Neural crest cell (in vitro differentiated cells): Measurements from ENCODE around the gene IPPK. TPM values are rescaled to one million over a fixed set of nuclear protein-coding genes. Genes with fewer than 3 reads are reported as not detected.
A peak's percentile ranks its signal among the peaks of the same experiment; 100 is the strongest.

Source experiments
- DNase-seq: peaks from one replicate; pipeline ENCODE4 v3.0.0; 2021; ENCODE audit warnings: low read depth, mixed read lengths, low spot score
- H3K27ac Mint-ChIP-seq: one replicate; pipeline ENCODE4 v1.8.0; 2021; ENCODE audit warnings: mild to moderate bottlenecking, mixed read lengths; ENCODE audit not compliant: unreplicated experiment
- H3K27me3 Mint-ChIP-seq: 2 replicates; pipeline ENCODE4 v1.8.0; 2021; ENCODE audit warnings: low read depth, mild to moderate bottlenecking, mixed read lengths
- H3K36me3 Mint-ChIP-seq: 2 replicates; pipeline ENCODE4 v1.8.0; 2021; ENCODE audit warnings: low read depth, mild to moderate bottlenecking, mixed read lengths
- H3K4me1 Mint-ChIP-seq: 2 replicates; pipeline ENCODE4 v1.8.0; 2021; ENCODE audit warnings: mixed read lengths
- H3K4me3 Mint-ChIP-seq: one replicate; pipeline ENCODE4 v1.8.0; 2021; ENCODE audit warnings: mild to moderate bottlenecking, mixed read lengths
- H3K9me3 Mint-ChIP-seq: 2 replicates; pipeline ENCODE4 v1.8.0; 2021; ENCODE audit warnings: mixed read lengths
- long read RNA-seq: library from polyadenylated mRNA; unstranded; transcript quantifications from one replicate; pipeline ENCODE4 v2.0.0, GENCODE V29; 2020
- total RNA-seq: library from RNA; stranded (reverse); gene quantifications from 2 replicates; pipeline ENCODE4 v1.2.1, GENCODE V29; 2021
- TF ChIP-seq, protein P1 (sequence below): fragments of 200-600 bp; sonication (generic); conservative IDR thresholded peaks from 2 replicates; pipeline ENCODE4 v1.5.0; 2021; ENCODE audit warnings: antibody characterized with exemption, mild to moderate bottlenecking

Gene IPPK
- 13.1 and 15.0 TPM in 2 replicates for total RNA-seq
- long read RNA-seq, full-length matches to known transcripts, result 12 of 22 reads
- long read RNA-seq, partial matches to known transcripts, result 5 of 22 reads
- long read RNA-seq, other reads (novel, unspliced or antisense), result 5 of 22 reads

DNA sequence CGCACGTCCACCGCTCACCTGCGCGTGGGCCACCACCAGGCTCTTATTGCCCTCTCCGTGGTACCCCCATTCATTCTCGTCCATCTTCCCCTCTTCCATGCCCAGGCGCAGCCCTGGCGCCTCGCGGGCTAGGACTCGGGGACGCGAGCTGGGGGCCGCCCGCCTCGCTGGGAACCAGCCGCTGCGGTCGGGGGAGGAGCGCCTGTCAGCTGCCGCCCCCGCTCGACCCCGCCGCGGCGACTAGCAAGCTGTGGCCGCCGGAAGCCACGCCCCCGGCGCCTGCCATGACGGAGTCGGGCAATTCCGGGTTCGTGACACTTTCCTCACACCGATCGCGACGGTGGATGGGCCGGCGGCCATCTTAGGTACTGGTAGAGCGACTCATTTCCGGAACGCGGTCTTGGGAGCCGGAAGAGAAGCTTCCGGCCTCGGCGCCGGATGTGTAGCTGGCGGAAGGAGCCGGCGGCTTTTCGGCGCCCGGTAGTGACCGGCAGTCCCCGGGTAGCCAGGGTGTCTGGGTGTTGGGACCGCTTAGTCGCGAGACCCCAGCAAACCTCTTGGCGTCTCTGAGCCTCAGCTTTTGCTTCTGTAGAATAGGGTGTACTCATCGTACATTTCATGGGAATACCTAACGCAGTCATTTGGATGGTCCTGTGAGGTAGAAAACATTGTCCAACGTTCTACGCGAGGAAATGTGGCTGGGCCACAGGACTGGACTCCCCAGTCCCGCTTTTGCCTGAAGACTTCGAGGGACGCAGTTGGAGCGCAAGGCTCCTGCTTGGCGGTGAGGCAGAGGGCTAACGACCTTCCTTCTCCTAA is at the start of gene IPPK:
IPPK (minus strand) TSS at position 242 of the 819 bp plus-strand sequence; CDS start at position 99, 143 bp downstream.
- H3K27me3 Mint-ChIP-seq, result no peaks in the 10 kb centered on the region
- peak; percentile 91 for DNase-seq
- H3K4me1 Mint-ChIP-seq, result peaks cover 28% of the 10 kb centered on the region
- H3K9me3 Mint-ChIP-seq, result no peaks in the 10 kb centered on the region
- H3K27ac Mint-ChIP-seq, result peak within 1 kb of the TSS; percentile 97
- H3K36me3 Mint-ChIP-seq, result no peaks in the 10 kb centered on the region
- peak within 1 kb of the TSS; percentile 99 for H3K4me3 Mint-ChIP-seq
- TF ChIP-seq, protein P1, sequence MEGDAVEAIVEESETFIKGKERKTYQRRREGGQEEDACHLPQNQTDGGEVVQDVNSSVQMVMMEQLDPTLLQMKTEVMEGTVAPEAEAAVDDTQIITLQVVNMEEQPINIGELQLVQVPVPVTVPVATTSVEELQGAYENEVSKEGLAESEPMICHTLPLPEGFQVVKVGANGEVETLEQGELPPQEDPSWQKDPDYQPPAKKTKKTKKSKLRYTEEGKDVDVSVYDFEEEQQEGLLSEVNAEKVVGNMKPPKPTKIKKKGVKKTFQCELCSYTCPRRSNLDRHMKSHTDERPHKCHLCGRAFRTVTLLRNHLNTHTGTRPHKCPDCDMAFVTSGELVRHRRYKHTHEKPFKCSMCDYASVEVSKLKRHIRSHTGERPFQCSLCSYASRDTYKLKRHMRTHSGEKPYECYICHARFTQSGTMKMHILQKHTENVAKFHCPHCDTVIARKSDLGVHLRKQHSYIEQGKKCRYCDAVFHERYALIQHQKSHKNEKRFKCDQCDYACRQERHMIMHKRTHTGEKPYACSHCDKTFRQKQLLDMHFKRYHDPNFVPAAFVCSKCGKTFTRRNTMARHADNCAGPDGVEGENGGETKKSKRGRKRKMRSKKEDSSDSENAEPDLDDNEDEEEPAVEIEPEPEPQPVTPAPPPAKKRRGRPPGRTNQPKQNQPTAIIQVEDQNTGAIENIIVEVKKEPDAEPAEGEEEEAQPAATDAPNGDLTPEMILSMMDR, result no peak

GRCh38 chr9:92719028-92719647 is 49.2 kb upstream of the IPPK start:
- DNase-seq, result no peak
- Mint-ChIP-seq H3K36me3 (peaks cover 6% of the 10 kb centered on the region), H3K4me3 (no peak overlapping the region), H3K9me3 (no peaks in the 10 kb centered on the region), H3K4me1 (peaks cover 13% of the 10 kb centered on the region), H3K27me3 (no peaks in the 10 kb centered on the region), H3K27ac (no peak overlapping the region)
- TF ChIP-seq, protein P1, result no peak

DNA sequence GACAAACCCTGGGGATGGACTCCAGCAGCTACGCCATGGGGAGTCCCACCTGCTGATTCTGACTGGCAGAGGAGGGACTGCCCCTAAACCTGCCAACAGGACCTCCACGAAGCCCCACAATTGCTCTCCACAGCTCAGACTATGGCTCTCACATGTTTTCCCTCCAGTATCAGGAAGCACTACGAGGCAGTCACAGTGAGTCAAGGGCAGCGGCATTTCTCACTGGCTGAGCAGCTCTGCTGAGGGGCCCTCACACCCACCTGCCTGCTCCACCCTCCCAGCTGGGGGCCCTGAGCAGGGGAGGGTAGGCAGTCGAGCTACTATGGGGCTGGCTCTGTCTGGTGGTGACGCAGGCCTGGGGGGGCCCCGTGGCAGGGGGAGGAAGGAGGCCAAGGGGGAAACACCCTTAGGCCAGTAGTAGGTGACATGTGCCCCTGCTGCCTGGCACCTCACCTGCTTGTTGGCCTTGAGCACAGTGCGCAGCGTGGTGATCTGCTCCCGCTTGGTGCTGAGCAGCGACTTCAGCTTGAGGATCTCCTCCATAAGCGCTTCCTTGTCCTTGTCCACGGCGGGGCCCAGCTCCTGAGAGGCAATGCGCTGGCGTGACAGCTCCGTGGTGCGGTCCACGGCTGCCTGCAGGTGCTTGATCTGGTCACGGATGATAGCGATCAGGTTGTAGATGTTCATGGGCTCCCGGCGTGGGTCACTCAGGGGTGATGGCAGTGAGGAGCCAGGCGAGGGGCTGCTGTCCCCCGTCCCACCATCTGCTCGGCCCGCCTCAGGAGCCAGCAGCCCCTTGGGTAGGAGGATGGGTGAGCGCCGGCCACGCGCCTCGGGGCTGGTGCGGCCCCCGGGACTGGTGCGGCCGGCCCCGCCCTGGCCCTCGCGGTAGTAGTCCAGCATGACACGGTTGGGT is 48.4 kb upstream of the IPPK start:
- no peak for DNase-seq
- H3K36me3 Mint-ChIP-seq, result peaks cover 6% of the 10 kb centered on the region

DNA sequence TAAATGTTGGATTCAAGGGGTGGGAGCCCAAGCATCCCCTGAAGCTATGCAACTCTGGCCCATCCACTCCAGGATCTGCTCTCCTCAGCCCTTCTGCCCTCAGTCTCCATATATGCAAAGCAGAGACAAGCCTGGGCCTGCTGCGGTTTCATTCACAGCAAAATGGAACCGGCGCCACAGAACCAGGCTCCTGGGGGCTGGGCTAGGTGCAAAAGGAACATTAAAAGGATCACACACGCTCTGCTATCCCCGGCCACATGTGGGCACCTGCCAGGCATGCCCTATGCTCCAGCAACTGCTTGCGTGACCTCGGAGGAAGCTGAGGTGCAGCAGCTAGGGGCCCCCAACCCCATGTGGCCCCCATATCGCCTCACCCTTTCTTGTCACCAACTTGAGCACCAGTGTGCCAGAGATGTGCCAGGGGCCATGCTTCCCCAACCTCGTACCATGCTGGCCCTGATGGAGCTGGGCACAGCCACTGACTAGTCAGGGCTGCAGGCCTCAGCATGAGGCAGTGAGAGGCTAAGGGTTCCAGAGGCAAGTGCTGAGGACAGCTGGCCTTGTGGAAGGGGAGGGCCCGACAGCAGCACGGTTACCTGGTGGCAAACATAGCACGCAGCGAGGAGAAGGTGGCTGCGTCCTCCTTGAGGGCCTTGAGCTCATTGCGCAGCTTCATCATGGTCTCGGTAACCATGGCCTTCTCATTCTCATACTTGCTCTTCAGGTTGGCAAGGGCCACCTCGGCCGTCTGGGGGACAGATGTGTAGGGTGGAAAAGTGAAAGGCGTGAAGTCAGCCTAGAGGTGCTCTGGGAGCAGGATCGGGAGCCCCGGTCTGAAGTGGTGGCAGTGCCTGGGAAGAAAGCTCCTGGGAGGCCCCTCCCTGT is 47.5 kb upstream of the IPPK start:
- Mint-ChIP-seq H3K27ac (no peak overlapping the region), H3K27me3 (no peaks in the 10 kb centered on the region)

More for the DNA sequence above, 48.4 kb upstream of the IPPK start:
- Mint-ChIP-seq H3K27me3 (no peaks in the 10 kb centered on the region), H3K9me3 (no peaks in the 10 kb centered on the region), H3K27ac (no peak overlapping the region), H3K4me3 (no peak overlapping the region), H3K4me1 (peaks cover 5% of the 10 kb centered on the region)
- TF ChIP-seq, protein P1, result no peak

More for the DNA sequence above, 47.5 kb upstream of the IPPK start:
- Mint-ChIP-seq H3K4me3 (no peak overlapping the region), H3K9me3 (no peaks in the 10 kb centered on the region), H3K36me3 (peaks cover 6% of the 10 kb centered on the region), H3K4me1 (no peaks in the 10 kb centered on the region)
- DNase-seq, result no peak
- TF ChIP-seq, protein P1, result no peak
